Cardiac ventricle fibroblast (primary cell): ENCODE results near the gene SLC25A36. TPM values are rescaled to one million over a fixed set of nuclear protein-coding genes. Genes with fewer than 3 reads are reported as not detected.

ENCODE experiments used
- total RNA-seq: library from RNA; depleted of rRNA; stranded (reverse); fragments of >200 nt; gene quantifications from 2 replicates; pipeline ENCODE4 v1.2.3, GENCODE V29; 2015

Gene SLC25A36
- total RNA-seq: 33.6 and 35.7 TPM in 2 replicates

DNA sequence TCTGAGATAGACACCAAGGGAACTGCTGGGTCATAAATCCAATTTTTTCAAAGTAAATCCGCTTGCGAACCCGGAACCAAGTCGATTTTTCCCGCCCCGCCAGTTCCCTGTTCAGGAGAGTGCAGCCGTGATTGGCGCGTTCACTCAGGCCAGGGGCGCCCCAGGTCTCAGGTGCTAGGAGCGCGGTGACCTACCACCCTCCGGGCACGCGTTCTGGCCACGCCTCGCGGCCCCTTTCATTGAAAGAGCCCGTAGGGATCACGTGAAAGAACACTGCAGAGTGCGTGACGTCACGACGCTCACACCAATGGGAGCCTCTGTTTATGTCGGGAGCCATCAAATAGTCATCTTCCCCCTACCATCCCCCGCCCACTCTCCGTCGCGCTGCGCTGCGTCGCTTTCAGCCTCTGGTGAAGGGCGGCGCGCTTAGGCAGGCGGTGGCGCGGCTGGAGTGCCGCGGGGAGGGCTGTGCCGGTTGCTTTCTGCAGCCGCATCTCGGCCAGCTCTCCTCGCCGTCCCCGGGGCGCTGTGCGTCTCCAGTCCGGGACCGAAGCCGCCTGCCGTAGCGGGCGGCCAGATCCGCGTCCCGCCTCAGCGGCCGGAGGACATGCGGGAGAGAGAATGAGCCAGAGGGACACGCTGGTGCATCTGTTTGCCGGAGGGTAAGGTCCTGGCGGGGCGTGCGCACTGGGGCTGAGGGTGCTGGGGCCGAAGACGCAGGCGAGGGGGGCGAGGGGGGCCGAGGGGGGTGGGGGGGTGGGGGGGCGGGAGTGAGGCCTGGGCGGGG is at the start of gene SLC25A36:
SLC25A36 (plus strand) TSS at position 403 of the 787 bp plus-strand sequence; CDS start at position 622, 219 bp downstream.

Other genes starting within 250 kb of the SLC25A36 start
- not detected in 2 replicates for gene SPSB4, start 109.5 kb downstream of the SLC25A36 start, total RNA-seq